HCT116 (cell line): ENCODE measurements around the gene ARMCX5. TPM values are rescaled to one million over a fixed set of nuclear protein-coding genes. Genes with fewer than 3 reads are reported as not detected.

Experiments used
- ATAC-seq: fragments of 200-7000 bp; cut with Tn5 transposase; 2 replicates; pipeline ENCODE4 v1.9.1; 2020; ENCODE audit warnings: mild to moderate bottlenecking, moderate library complexity
- BruUV-seq: library from RNA; stranded (reverse); fragments of 400-500 nt; replicated peaks from 2 replicates; lab custom pipeline; 2021; lab: Mats Ljungman, UMichigan
- CTCF ChIA-PET: fragments of 300-600 bp; sonication (Branson Sonifier 250); formaldehyde crosslinking; loops from one replicate; lab custom pipeline; 2021; ENCODE audit warnings: antibody characterized with exemption; lab: Charles Lee
- POLR2A ChIA-PET: fragments of 300-600, 350-600 bp; sonication (Branson Sonifier 250); formaldehyde crosslinking; loops from one replicate; lab custom pipeline; 2021; ENCODE audit warnings: antibody characterized with exemption; lab: Charles Lee
- RAD21 ChIA-PET, 2 experiments: fragments of 300-600 bp; sonication (Branson Sonifier 250); formaldehyde crosslinking; loops; one replicate each; lab custom pipeline; 2023; ENCODE audit warnings: low total read pairs in 2 of 2; ENCODE audit not compliant: uncharacterized antibody in 2 of 2, unreplicated experiment in 2 of 2, low non-redundant PET in 1 of 2; lab: Charles Lee
- DNase-seq: peaks from one replicate; pipeline ENCODE4 v3.0.0-alpha.2; 2010; ENCODE audit warnings: low read depth, low spot score
- H2AFZ ChIP-seq: fragments of 200-600 bp; shearing (Covaris generic), sonication (generic); 2 replicates; pipeline ENCODE4 v1.6.1; 2017; ENCODE audit warnings: low read depth, mixed run types, mixed read lengths, antibody characterized with exemption, low read length; ENCODE audit not compliant: poor library complexity, severe bottlenecking
- H3K27ac ChIP-seq: 2 replicates; pipeline ENCODE4 v1.5.1; 2012; ENCODE audit warnings: low read depth, low read length
- H3K27me3 ChIP-seq: fragments of 200-600 bp; sonication (generic); 2 replicates; pipeline ENCODE4 v1.6.1; 2016; ENCODE audit warnings: mixed run types, low read length, mixed read lengths; ENCODE audit not compliant: insufficient read depth
- H3K36me3 ChIP-seq, 2 experiments: fragments of 200-500 bp in 1 of 2; fragments of 200-600 bp in 1 of 2; sonication (Bioruptor generic) in 1 of 2; sonication (generic) in 1 of 2; 2 replicates each; pipeline versions ENCODE4 v1.5.1 to v1.6.1; 2014 to 2016; ENCODE audit warnings: low read length in 2 of 2, inconsistent platforms in 1 of 2, mixed read lengths in 1 of 2, mixed run types in 1 of 2; ENCODE audit not compliant: insufficient read depth in 2 of 2, control insufficient read depth in 1 of 2
- H3K4me1 ChIP-seq, 2 experiments: fragments of 200-600 bp in 1 of 2; sonication (generic) in 1 of 2; 2 replicates each; pipeline versions ENCODE4 v1.5.1 to v1.6.1; 2012 to 2017; ENCODE audit warnings: low read length in 2 of 2, inconsistent platforms in 1 of 2, mild to moderate bottlenecking in 1 of 2, mixed read lengths in 1 of 2, mixed run types in 1 of 2, moderate library complexity in 1 of 2; ENCODE audit not compliant: insufficient read depth in 2 of 2, control insufficient read depth in 1 of 2
- H3K4me2 ChIP-seq: fragments of 200-600 bp; sonication (generic); 2 replicates; pipeline ENCODE4 v1.6.1; 2017; ENCODE audit warnings: mixed run types, low read length, mixed read lengths
- H3K4me3 ChIP-seq, 2 experiments: fragments of 200-600 bp in 1 of 2; sonication (generic) in 1 of 2; replicated peaks in 1 of 2; 2 replicates each; pipeline ENCODE4 v1.5.1; 2011 to 2016; ENCODE audit warnings: low read length in 2 of 2, control low read depth in 1 of 2, low read depth in 1 of 2, mild to moderate bottlenecking in 1 of 2, mixed read lengths in 1 of 2, mixed run types in 1 of 2
- H3K79me2 ChIP-seq: fragments of 200-600 bp; sonication (generic); 2 replicates; pipeline ENCODE4 v1.6.1; 2017; ENCODE audit warnings: mild to moderate bottlenecking, mixed run types, low read length, moderate library complexity, mixed read lengths; ENCODE audit not compliant: insufficient read depth
- H3K9ac ChIP-seq: fragments of 200-600 bp; sonication (generic); 2 replicates; pipeline ENCODE4 v1.6.1; 2016; ENCODE audit warnings: low read length, mixed read lengths
- H3K9me2 ChIP-seq: fragments of 200-600 bp; sonication (generic), shearing (Covaris generic); 2 replicates; pipeline ENCODE4 v1.6.1; 2017; ENCODE audit warnings: mixed run types, mild to moderate bottlenecking, moderate library complexity; ENCODE audit not compliant: insufficient read depth
- H3K9me3 ChIP-seq, 2 experiments: fragments of 200-500 bp in 1 of 2; fragments of 200-600 bp in 1 of 2; sonication (Bioruptor generic) in 1 of 2; sonication (generic) in 1 of 2; 2 replicates each; pipeline ENCODE4 v1.6.1; 2014 to 2017; ENCODE audit warnings: low read length in 2 of 2, mixed read lengths in 2 of 2, inconsistent platforms in 1 of 2, low read depth in 1 of 2, mild to moderate bottlenecking in 1 of 2, mixed run types in 1 of 2, moderate library complexity in 1 of 2; ENCODE audit not compliant: control insufficient read depth in 1 of 2, insufficient read depth in 1 of 2
- H4K20me1 ChIP-seq: fragments of 200-600 bp; sonication (generic), shearing (Covaris generic); 2 replicates; pipeline ENCODE4 v1.6.1; 2017; ENCODE audit warnings: mixed run types, mild to moderate bottlenecking, moderate library complexity; ENCODE audit not compliant: insufficient read depth
- CBX3 ChIP-seq: IDR thresholded peaks from 2 replicates; pipeline ENCODE4 v1.6.1; 2012; ENCODE audit warnings: low read depth
- EGR1 ChIP-seq: IDR thresholded peaks from 2 replicates; pipeline ENCODE4 v1.6.1; 2012; ENCODE audit warnings: low read depth
- FOSL1 ChIP-seq: IDR thresholded peaks from 2 replicates; pipeline ENCODE4 v1.6.1; 2012; ENCODE audit warnings: low read depth
- POLR2AphosphoS5 ChIP-seq: IDR thresholded peaks from 2 replicates; pipeline ENCODE4 v1.6.1; 2011; ENCODE audit warnings: mild to moderate bottlenecking, low read depth, low read length, moderate library complexity
- RAD21 ChIP-seq: IDR thresholded peaks from 2 replicates; pipeline ENCODE4 v1.6.1; 2012; ENCODE audit warnings: low read depth, mild to moderate bottlenecking
- REST ChIP-seq: IDR thresholded peaks from 2 replicates; pipeline ENCODE4 v1.6.1; 2012; ENCODE audit warnings: low read depth
- ZBTB33 ChIP-seq: IDR thresholded peaks from 2 replicates; pipeline ENCODE4 v1.6.1; 2011; ENCODE audit warnings: mild to moderate bottlenecking, low read length, moderate library complexity; ENCODE audit not compliant: insufficient replicate concordance; ENCODE audit errors: extremely low read depth
- ZFX ChIP-seq: fragments of 450-650 bp; IDR thresholded peaks from 2 replicates; pipeline ENCODE4 v1.6.1; 2017
- intact Hi-C: fragments of 100-400 bp; cut with micrococcal nuclease; formaldehyde crosslinking; loops from 2 replicates; pipeline ENCODE4 v1.10.0; 2022
- total RNA-seq: library from RNA; stranded (reverse); gene quantifications from one replicate; pipeline ENCODE4 v1.2.1, GENCODE V29; 2021; ENCODE audit not compliant: unreplicated experiment

ARMCX5 gene
- total RNA-seq, 1 experiment from 2014 or later: 11.7 TPM

GRCh38 chrX:102580891-102581290 lies 18.4 kb upstream of the ARMCX5 start:
- no peak for TF ChIP-seq CBX3
- no peak for TF ChIP-seq REST
- TF ChIP-seq FOSL1: no peak
- TF ChIP-seq EGR1: no peak
- no peak for TF ChIP-seq ZFX
- TF ChIP-seq POLR2AphosphoS5: no peak
- TF ChIP-seq ZBTB33: no peak
- no peak for TF ChIP-seq RAD21
- ChIA-PET POLR2A (no interaction called here), RAD21 (no interaction called here), CTCF (no interaction called here)
- no peak overlapping the region for H3K9ac ChIP-seq
- H3K27ac ChIP-seq: no peak overlapping the region
- H3K4me3 ChIP-seq: no peak overlapping the region
- no peak overlapping the region for H3K4me2 ChIP-seq
- no peaks in the 10 kb centered on the region for H3K27me3 ChIP-seq
- H3K36me3 ChIP-seq: no peaks in the 10 kb centered on the region
- no peaks in the 10 kb centered on the region for H3K9me2 ChIP-seq
- intact Hi-C loops: no loop called here
- H4K20me1 ChIP-seq: no peaks in the 10 kb centered on the region
- DNase-seq (no peak), ATAC-seq (no peak)
- no peaks in the 10 kb centered on the region for H3K79me2 ChIP-seq
- H3K4me1 ChIP-seq: no peaks in the 10 kb centered on the region
- H2AFZ ChIP-seq: no peak overlapping the region
- no peaks in the 10 kb centered on the region for H3K9me3 ChIP-seq
- BruUV-seq: no TSS peak
